HCT116 (cell line): Measurements from ENCODE around the gene CWF19L1.

Experiments used
- CTCF ChIP-seq, 3 experiments: fragments of 200-600 bp in 1 of 3; sonication (generic) in 1 of 3; IDR thresholded peaks in 2 of 3; conservative IDR thresholded peaks in 1 of 3; 2 replicates each; pipeline ENCODE4 v1.5.1; 2012 to 2017; ENCODE audit warnings: low read depth in 2 of 3, low read length in 2 of 3, antibody characterized with exemption in 1 of 3, borderline replicate concordance in 1 of 3, control low read depth in 1 of 3, mild to moderate bottlenecking in 1 of 3, mixed read lengths in 1 of 3, mixed run types in 1 of 3, moderate library complexity in 1 of 3; ENCODE audit not compliant: insufficient read depth in 1 of 3
- EZH2 ChIP-seq: fragments of 200-600 bp; sonication (generic); IDR thresholded peaks from 2 replicates; pipeline ENCODE4 v1.6.1; 2017; ENCODE audit warnings: antibody characterized with exemption, mixed run types
- JUND ChIP-seq: IDR thresholded peaks from 2 replicates; pipeline ENCODE4 v1.6.1; 2012
- MAX ChIP-seq: IDR thresholded peaks from 2 replicates; pipeline ENCODE4 v1.6.1; 2012
- POLR2AphosphoS5 ChIP-seq: IDR thresholded peaks from 2 replicates; pipeline ENCODE4 v1.6.1; 2011; ENCODE audit warnings: mild to moderate bottlenecking, low read depth, low read length, moderate library complexity

- no peak for TF ChIP-seq CTCF (IDR thresholded peaks at IDR 0.05 in 2 of 3, conservative IDR thresholded peaks at IDR 0.05 in 1 of 3; ENCODE audit: borderline replicate concordance in 1 of 3, insufficient read depth in 1 of 3, low read depth in 2 of 3, low read length in 2 of 3)
- TF ChIP-seq POLR2AphosphoS5 = no peak
- TF ChIP-seq MAX = no peak
- TF ChIP-seq EZH2 = no peak
- TF ChIP-seq JUND = no peak
These were observed 13.2 kb downstream of the CWF19L1 start for GRCh38 chr10:100254191-100254590.
